Activated CD8-positive, alpha-beta memory T cell treated with anti-CD3 and anti-CD28 coated beads, Interleukin-2, amount 10 ng/mL, durations not matched to agents 7 days and 5 days (primary cell): ENCODE results near the gene TMEM221. TPM values are rescaled to one million over a fixed set of nuclear protein-coding genes. Genes with fewer than 3 reads are reported as not detected.

Experiments used
- ATAC-seq: fragments of 150-1000 bp; cut with Tn5 transposase; one replicate; pipeline ENCODE4 v1.10.0; 2021; ENCODE audit warnings: moderate library complexity
- CTCF ChIA-PET: fragments of 350-600 bp; sonication (Branson Sonifier 250); formaldehyde crosslinking; loops from one replicate; lab custom pipeline; 2021; ENCODE audit warnings: antibody characterized with exemption; lab: Charles Lee
- DNase-seq: peaks from one replicate; pipeline ENCODE4 v3.0.0-alpha.2; 2020
- H3K27ac Mint-ChIP-seq: one replicate; pipeline ENCODE4 v1.8.0; 2021; ENCODE audit warnings: mild to moderate bottlenecking, mixed read lengths
- H3K27me3 Mint-ChIP-seq: one replicate; pipeline ENCODE4 v1.8.0; 2021; ENCODE audit warnings: mixed read lengths
- H3K36me3 Mint-ChIP-seq: one replicate; pipeline ENCODE4 v1.8.0; 2021; ENCODE audit warnings: mild to moderate bottlenecking, mixed read lengths
- H3K4me1 Mint-ChIP-seq: one replicate; pipeline ENCODE4 v1.8.0; 2021; ENCODE audit warnings: mixed read lengths
- H3K4me3 Mint-ChIP-seq: one replicate; pipeline ENCODE4 v1.8.0; 2021; ENCODE audit warnings: mild to moderate bottlenecking, moderate library complexity, mixed read lengths
- H3K9me3 Mint-ChIP-seq: one replicate; pipeline ENCODE4 v1.8.0; 2022; ENCODE audit warnings: low read depth, mixed read lengths
- total RNA-seq, 2 experiments: library from RNA; stranded (reverse); gene quantifications; one replicate each; pipeline ENCODE4 v1.2.3, GENCODE V29; 2021

Gene TMEM221
- total RNA-seq, result not detected

- Mint-ChIP-seq H3K27me3 (peaks cover 17% of the 10 kb centered on the region), H3K27ac (no peak within 1 kb of the TSS), H3K9me3 (no peaks in the 10 kb centered on the region), H3K36me3 (no peaks in the 10 kb centered on the region), H3K4me1 (peaks cover 22% of the 10 kb centered on the region), H3K4me3 (no peak within 1 kb of the TSS)
- DNase-seq (peak; percentile 59), ATAC-seq (peak; percentile 57)
- CTCF ChIA-PET, result interaction anchor here (0.8 to 1.9 kb wide), 8 partner anchors 17 to 126 kb away, joined by 3 to 6 read pairs (median 4); partner anchors contain the start of gene PGLS
Observed at GRCh38 chr19:17448131-17448967, at the start of gene TMEM221. TSS of gene TMEM221 (minus strand) at chr19:17448668. CDS start at chr19:17448462, 206 bp downstream.

GRCh38 chr19:17497149-17497798, 48.8 kb upstream of the TMEM221 start:
- ATAC-seq (no peak), DNase-seq (no peak)
- CTCF ChIA-PET, result interaction anchor here (0.6 to 7.3 kb wide), 23 partner anchors 8 to 1387 kb away, joined by 3 to 84 read pairs (median 7); partner anchors contain the start of genes CCDC194, MVB12A, PGLS and RPL18A
- H3K9me3 Mint-ChIP-seq, result no peaks in the 10 kb centered on the region
- peaks cover 24% of the 10 kb centered on the region for H3K4me1 Mint-ChIP-seq
- H3K27me3 Mint-ChIP-seq, result no peaks in the 10 kb centered on the region
- peaks cover 2% of the 10 kb centered on the region for H3K36me3 Mint-ChIP-seq
- H3K27ac Mint-ChIP-seq, result no peak overlapping the region
- H3K4me3 Mint-ChIP-seq, result no peak overlapping the region

GRCh38 chr19:17496337-17496997, 48.0 kb upstream of the TMEM221 start:
- Mint-ChIP-seq H3K4me3 (peak overlapping the region; percentile 20), H3K27ac (peak overlapping the region; percentile 32)
- CTCF ChIA-PET, result interaction anchor here (0.6 to 7.3 kb wide), 54 partner anchors 9 to 1387 kb away, joined by 3 to 84 read pairs (median 4); partner anchors contain the start of genes BST2, CCDC124, CCDC194 and DDA1

GRCh38 chr19:17495639-17496296, 47.3 kb upstream of the TMEM221 start:
- H3K4me3 Mint-ChIP-seq, result no peak overlapping the region
- no peak for DNase-seq

More at GRCh38 chr19:17496337-17496997, 48.0 kb upstream of the TMEM221 start:
- Mint-ChIP-seq H3K9me3 (no peaks in the 10 kb centered on the region), H3K27me3 (no peaks in the 10 kb centered on the region), H3K4me1 (peaks cover 24% of the 10 kb centered on the region), H3K36me3 (peaks cover 2% of the 10 kb centered on the region)
- peak; percentile 97 for ATAC-seq
- DNase-seq, result peak; percentile 90

GRCh38 chr19:17491287-17491686, 42.8 kb upstream of the TMEM221 start:
- no peak overlapping the region for H3K27ac Mint-ChIP-seq
- H3K27me3 Mint-ChIP-seq, result no peaks in the 10 kb centered on the region
- H3K36me3 Mint-ChIP-seq, result no peaks in the 10 kb centered on the region
- CTCF ChIA-PET, result interaction anchor here (1.1 to 1.2 kb wide), 3 partner anchors 14 to 138 kb away, joined by 3 to 4 read pairs (median 3); no protein-coding TSS in a partner anchor
- no peak overlapping the region for H3K4me3 Mint-ChIP-seq
- H3K4me1 Mint-ChIP-seq, result peaks cover 39% of the 10 kb centered on the region
- H3K9me3 Mint-ChIP-seq, result no peaks in the 10 kb centered on the region
- ATAC-seq, result no peak
- DNase-seq, result no peak

More at GRCh38 chr19:17495639-17496296, 47.3 kb upstream of the TMEM221 start:
- H3K27ac Mint-ChIP-seq, result no peak overlapping the region
- CTCF ChIA-PET, result interaction anchor here (0.6 to 7.3 kb wide), 53 partner anchors 9 to 774 kb away, joined by 3 to 84 read pairs (median 4); partner anchors contain the start of genes BST2, CCDC124, CCDC194 and DDA1
- no peak for ATAC-seq
- H3K36me3 Mint-ChIP-seq, result peaks cover 2% of the 10 kb centered on the region
- no peaks in the 10 kb centered on the region for H3K9me3 Mint-ChIP-seq
- peaks cover 30% of the 10 kb centered on the region for H3K4me1 Mint-ChIP-seq
- no peaks in the 10 kb centered on the region for H3K27me3 Mint-ChIP-seq

- H3K4me1 Mint-ChIP-seq, result peaks cover 33% of the 10 kb centered on the region
Observed at GRCh38 chr19:17490411-17490810, 41.9 kb upstream of the TMEM221 start.

GRCh38 chr19:17489392-17490030, 41.0 kb upstream of the TMEM221 start:
- H3K27ac Mint-ChIP-seq, result peak overlapping the region; percentile 22
- peaks cover 33% of the 10 kb centered on the region for H3K4me1 Mint-ChIP-seq
- H3K36me3 Mint-ChIP-seq, result no peaks in the 10 kb centered on the region

More at GRCh38 chr19:17490411-17490810, 41.9 kb upstream of the TMEM221 start:
- peak; percentile 72 for DNase-seq
- CTCF ChIA-PET, result interaction anchor here (1.0 to 1.2 kb wide), 5 partner anchors 17 to 137 kb away, joined by 3 to 5 read pairs (median 4); no protein-coding TSS in a partner anchor
- ATAC-seq, result peak; percentile 50
- Mint-ChIP-seq H3K27me3 (no peaks in the 10 kb centered on the region), H3K4me3 (no peak overlapping the region), H3K36me3 (no peaks in the 10 kb centered on the region), H3K9me3 (no peaks in the 10 kb centered on the region), H3K27ac (peak overlapping the region; percentile 70)

GRCh38 chr19:17488593-17489391, 40.3 kb upstream of the TMEM221 start:
- CTCF ChIA-PET, result interaction anchor here (0.9 to 2.8 kb wide), 2 partner anchors 8 to 30 kb away, joined by 3 to 12 read pairs; no protein-coding TSS in a partner anchor
- Mint-ChIP-seq H3K4me1 (peaks cover 33% of the 10 kb centered on the region), H3K36me3 (no peaks in the 10 kb centered on the region), H3K4me3 (peak overlapping the region; percentile 44), H3K27ac (peak overlapping the region; percentile 67), H3K27me3 (no peaks in the 10 kb centered on the region), H3K9me3 (no peaks in the 10 kb centered on the region)
- ATAC-seq (peak; percentile 93), DNase-seq (peak; percentile 78)

More at GRCh38 chr19:17489392-17490030, 41.0 kb upstream of the TMEM221 start:
- no peaks in the 10 kb centered on the region for H3K27me3 Mint-ChIP-seq
- no peak for DNase-seq
- no peak overlapping the region for H3K4me3 Mint-ChIP-seq
- ATAC-seq, result no peak
- CTCF ChIA-PET, result interaction anchor here (0.9 to 1.1 kb wide), 4 partner anchors 16 to 34 kb away, joined by 3 to 5 read pairs (median 4); no protein-coding TSS in a partner anchor
- no peaks in the 10 kb centered on the region for H3K9me3 Mint-ChIP-seq

- ATAC-seq (no peak), DNase-seq (no peak)
- no peaks in the 10 kb centered on the region for H3K36me3 Mint-ChIP-seq
- CTCF ChIA-PET, result interaction anchor here (2.8 kb wide), 1 partner anchor 9 kb away, joined by 12 read pairs; no protein-coding TSS in a partner anchor
- H3K4me3 Mint-ChIP-seq, result no peak overlapping the region
- no peaks in the 10 kb centered on the region for H3K27me3 Mint-ChIP-seq
- no peak overlapping the region for H3K27ac Mint-ChIP-seq
- no peaks in the 10 kb centered on the region for H3K9me3 Mint-ChIP-seq
- peaks cover 33% of the 10 kb centered on the region for H3K4me1 Mint-ChIP-seq
Observed at GRCh38 chr19:17487284-17488121, 39.0 kb upstream of the TMEM221 start.

DNA sequence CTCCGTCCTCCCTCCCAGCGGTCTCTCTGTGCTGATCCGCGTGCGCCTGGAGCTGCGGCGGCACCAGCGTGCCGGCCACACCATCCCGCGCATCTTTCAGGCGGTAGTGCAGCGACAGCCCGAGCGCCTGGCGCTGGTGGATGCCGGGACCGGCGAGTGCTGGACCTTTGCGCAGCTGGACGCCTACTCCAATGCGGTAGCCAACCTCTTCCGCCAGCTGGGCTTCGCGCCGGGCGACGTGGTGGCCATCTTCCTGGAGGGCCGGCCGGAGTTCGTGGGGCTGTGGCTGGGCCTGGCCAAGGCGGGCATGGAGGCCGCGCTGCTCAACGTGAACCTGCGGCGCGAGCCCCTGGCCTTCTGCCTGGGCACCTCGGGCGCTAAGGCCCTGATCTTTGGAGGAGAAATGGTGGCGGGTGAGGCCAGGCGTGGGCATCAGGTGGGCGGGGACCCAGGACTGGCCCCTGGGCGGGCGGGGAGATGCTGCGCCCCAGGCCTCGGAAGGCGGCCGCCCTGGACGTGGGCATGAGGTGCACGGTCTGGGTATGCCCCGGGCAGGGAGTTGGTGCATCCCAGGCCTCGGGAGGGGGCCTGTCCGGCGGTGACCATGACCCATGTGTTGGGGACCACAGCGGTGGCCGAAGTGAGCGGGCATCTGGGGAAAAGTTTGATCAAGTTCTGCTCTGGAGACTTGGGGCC, 38.2 kb upstream of the TMEM221 start:
- DNase-seq (no peak), ATAC-seq (no peak)
- CTCF ChIA-PET, result interaction anchor here (2.8 kb wide), 1 partner anchor 10 kb away, joined by 12 read pairs; no protein-coding TSS in a partner anchor
- no peak overlapping the region for H3K27ac Mint-ChIP-seq
- no peak overlapping the region for H3K4me3 Mint-ChIP-seq
- H3K27me3 Mint-ChIP-seq, result no peaks in the 10 kb centered on the region
- peaks cover 33% of the 10 kb centered on the region for H3K4me1 Mint-ChIP-seq
- no peaks in the 10 kb centered on the region for H3K9me3 Mint-ChIP-seq
- no peaks in the 10 kb centered on the region for H3K36me3 Mint-ChIP-seq
